ENCODE data around the gene PACRG.

Gene PACRG

GRCh38 chr6:162873537-162873936, 145.8 kb downstream of the PACRG start:
- no peak for DNase-seq

- no peak for DNase-seq
Observed at GRCh38 chr6:162875070-162875469, 147.3 kb downstream of the PACRG start.

GRCh38 chr6:162882801-162883481, 155.2 kb downstream of the PACRG start:
- DNase-seq: no peak

- no peak for DNase-seq
Observed at GRCh38 chr6:162887981-162888689, 160.4 kb downstream of the PACRG start.

GRCh38 chr6:162889303-162889702, 161.5 kb downstream of the PACRG start:
- DNase-seq: no peak

GRCh38 chr6:162898011-162898410, 170.2 kb downstream of the PACRG start:
- no peak for DNase-seq

GRCh38 chr6:162899148-162899547, 171.4 kb downstream of the PACRG start:
- DNase-seq: no peak

- no peak for DNase-seq
Observed at GRCh38 chr6:162900503-162900902, 172.7 kb downstream of the PACRG start.

GRCh38 chr6:162904069-162904663, 176.4 kb downstream of the PACRG start:
- DNase-seq: no peak

GRCh38 chr6:162906479-162906878, 178.7 kb downstream of the PACRG start:
- no peak for DNase-seq

- DNase-seq: peak in 1 of 2 experiments; percentile 46
Observed at GRCh38 chr6:162907876-162908481, 180.2 kb downstream of the PACRG start.

GRCh38 chr6:162913206-162913605, 185.4 kb downstream of the PACRG start:
- no peak for DNase-seq

- no peak for DNase-seq
Observed at GRCh38 chr6:162917506-162917905, 189.7 kb downstream of the PACRG start.

- DNase-seq: no peak
Observed at GRCh38 chr6:162921062-162921461, 193.3 kb downstream of the PACRG start.

- DNase-seq: no peak
Observed at GRCh38 chr6:162921510-162922040, 193.8 kb downstream of the PACRG start.

- DNase-seq: peak; percentile 76 to 82
Observed at GRCh38 chr6:162922563-162923166, 194.9 kb downstream of the PACRG start.

GRCh38 chr6:162934844-162935243, 207.1 kb downstream of the PACRG start:
- DNase-seq: no peak

GRCh38 chr6:162940426-162940825, 212.7 kb downstream of the PACRG start:
- no peak for DNase-seq

- no peak for DNase-seq
Observed at GRCh38 chr6:162941128-162941527, 213.4 kb downstream of the PACRG start.

GRCh38 chr6:162942866-162943265, 215.1 kb downstream of the PACRG start:
- no peak for DNase-seq

GRCh38 chr6:162943369-162943768, 215.6 kb downstream of the PACRG start:
- no peak for DNase-seq

GRCh38 chr6:162951164-162951743, 223.5 kb downstream of the PACRG start:
- no peak for DNase-seq

- no peak for DNase-seq
Observed at GRCh38 chr6:162952423-162952822, 224.6 kb downstream of the PACRG start.
